IMR-90 (cell line): Measurements from ENCODE around the gene PTPN7. TPM values are rescaled to one million over a fixed set of nuclear protein-coding genes. Genes with fewer than 3 reads are reported as not detected.

Experiments
- ATAC-seq: fragments of 200-7000 bp; cut with Tn5 transposase; 2 replicates; pipeline ENCODE4 v1.9.1; 2020; ENCODE audit warnings: low read depth, mild to moderate bottlenecking, moderate library complexity
- BruUV-seq: library from RNA; stranded (reverse); fragments of 400-500 nt; replicated peaks from 2 replicates; lab custom pipeline; 2021; lab: Mats Ljungman, UMichigan
- CTCF ChIA-PET: fragments of 300-600 bp; formaldehyde crosslinking; extraction: SDS; loops from one replicate; lab custom pipeline; 2021; ENCODE audit warnings: antibody characterized with exemption; lab: Yijun Ruan, JAX
- POLR2A ChIA-PET: fragments of 300-600 bp; sonication (Branson Sonifier 250); formaldehyde crosslinking; loops from one replicate; lab custom pipeline; 2022; ENCODE audit warnings: antibody characterized with exemption; ENCODE audit not compliant: unreplicated experiment; lab: Charles Lee
- DNase-seq: peaks from one replicate; pipeline ENCODE4 v3.0.0; 2013
- H2AFZ ChIP-seq: replicated peaks from 2 replicates; pipeline ENCODE3; 2013; ENCODE audit warnings: low read length, mild to moderate bottlenecking; ENCODE audit not compliant: poor library complexity
- H2AK5ac ChIP-seq: 2 replicates; pipeline ENCODE4 v1.6.1; 2013; ENCODE audit warnings: low read depth, low read length, inconsistent platforms
- H2AK9ac ChIP-seq: replicated peaks from 2 replicates; pipeline ENCODE3; 2013; ENCODE audit warnings: mild to moderate bottlenecking, low read depth, low read length, moderate library complexity; ENCODE audit not compliant: poor library complexity
- H2BK120ac ChIP-seq: 2 replicates; pipeline ENCODE4 v1.6.1; 2013; ENCODE audit warnings: low read depth, low read length, inconsistent platforms
- H2BK15ac ChIP-seq: 3 replicates; pipeline ENCODE4 v1.6.1; 2013; ENCODE audit warnings: low read depth, low read length, inconsistent platforms
- H2BK20ac ChIP-seq: 2 replicates; pipeline ENCODE4 v1.6.1; 2013; ENCODE audit warnings: low read depth, mild to moderate bottlenecking, inconsistent platforms, low read length, moderate library complexity
- H2BK5ac ChIP-seq: 2 replicates; pipeline ENCODE4 v1.6.1; 2013; ENCODE audit warnings: mild to moderate bottlenecking, low read depth, low read length, inconsistent platforms; ENCODE audit not compliant: poor library complexity, severe bottlenecking
- H3K14ac ChIP-seq: replicated peaks from 2 replicates; pipeline ENCODE4 v1.6.1; 2013; ENCODE audit warnings: low read depth, low read length, inconsistent platforms
- H3K18ac ChIP-seq: 2 replicates; pipeline ENCODE4 v1.6.1; 2013; ENCODE audit warnings: low read depth, low read length, control low read depth
- H3K23ac ChIP-seq: 2 replicates; pipeline ENCODE4 v1.6.1; 2013; ENCODE audit warnings: low read depth, low read length, inconsistent platforms
- H3K27ac ChIP-seq: 2 replicates; pipeline ENCODE4 v1.5.1; 2013; ENCODE audit warnings: mild to moderate bottlenecking, control low read depth, low read length; ENCODE audit not compliant: insufficient read depth
- H3K27me3 ChIP-seq: 2 replicates; pipeline ENCODE4 v1.6.1; 2013; ENCODE audit warnings: low read length; ENCODE audit not compliant: control insufficient read depth, insufficient read depth
- H3K36me3 ChIP-seq: 2 replicates; pipeline ENCODE4 v1.6.1; 2013; ENCODE audit warnings: low read length, mixed read lengths; ENCODE audit not compliant: control insufficient read depth, insufficient read depth
- H3K4ac ChIP-seq: 2 replicates; pipeline ENCODE4 v1.6.1; 2013; ENCODE audit warnings: low read depth, low read length, inconsistent platforms
- H3K4me1 ChIP-seq: 2 replicates; pipeline ENCODE4 v1.6.1; 2013; ENCODE audit warnings: low read length, mixed read lengths; ENCODE audit not compliant: control insufficient read depth, insufficient read depth
- H3K4me2 ChIP-seq: 2 replicates; pipeline ENCODE4 v1.6.1; 2013; ENCODE audit warnings: low read depth, mild to moderate bottlenecking, control low read depth, low read length, moderate library complexity
- H3K4me3 ChIP-seq: 2 replicates; pipeline ENCODE4 v1.5.1; 2013; ENCODE audit warnings: low read depth, mild to moderate bottlenecking, control low read depth, low read length, moderate library complexity; ENCODE audit not compliant: insufficient read depth
- H3K56ac ChIP-seq: 2 replicates; pipeline ENCODE4 v1.6.1; 2013; ENCODE audit warnings: low read length, inconsistent platforms; ENCODE audit not compliant: insufficient read depth; ENCODE audit errors: extremely low read depth
- H3K79me1 ChIP-seq, 2 experiments: 2 replicates each; pipeline ENCODE4 v1.6.1; 2013; ENCODE audit warnings: low read length in 2 of 2, inconsistent platforms in 1 of 2, low read depth in 1 of 2
- H3K9ac ChIP-seq: 2 replicates; pipeline ENCODE4 v1.6.1; 2013; ENCODE audit warnings: low read depth, low read length, control low read depth
- H3K9me1 ChIP-seq: 2 replicates; pipeline ENCODE4 v1.6.1; 2013; ENCODE audit warnings: low read length, inconsistent platforms; ENCODE audit not compliant: insufficient read depth
- H3K9me3 ChIP-seq: 2 replicates; pipeline ENCODE4 v1.6.1; 2013; ENCODE audit warnings: low read length; ENCODE audit not compliant: control insufficient read depth, insufficient read depth
- H4K20me1 ChIP-seq: 2 replicates; pipeline ENCODE4 v1.6.1; 2013; ENCODE audit warnings: low read length, inconsistent platforms; ENCODE audit not compliant: insufficient read depth
- H4K5ac ChIP-seq: 2 replicates; pipeline ENCODE4 v1.6.1; 2013; ENCODE audit warnings: mild to moderate bottlenecking, low read depth, low read length, control low read depth
- H4K8ac ChIP-seq, 2 experiments: 2 replicates each; pipeline ENCODE4 v1.6.1; 2013; ENCODE audit warnings: low read depth in 2 of 2, low read length in 2 of 2, control low read depth in 1 of 2, inconsistent platforms in 1 of 2
- H4K91ac ChIP-seq: 2 replicates; pipeline ENCODE4 v1.6.1; 2013; ENCODE audit warnings: low read depth, low read length, inconsistent platforms; ENCODE audit not compliant: insufficient read depth
- CTCF ChIP-seq: conservative IDR thresholded peaks from 2 replicates; pipeline ENCODE4 v1.5.1; 2012; ENCODE audit warnings: mild to moderate bottlenecking, low read depth, low read length, improper control_type of control experiment
- MAFK ChIP-seq: IDR thresholded peaks from 2 replicates; pipeline ENCODE4 v1.6.1; 2012; ENCODE audit warnings: low read depth, low read length, improper control_type of control experiment
- POLR2A ChIP-seq: IDR thresholded peaks from 2 replicates; pipeline ENCODE4 v1.6.1; 2012; ENCODE audit warnings: mild to moderate bottlenecking, low read depth, low read length
- RAD21 ChIP-seq: IDR thresholded peaks from 2 replicates; pipeline ENCODE4 v1.6.1; 2012; ENCODE audit warnings: low read length, improper control_type of control experiment
- SMC3 ChIP-seq: fragments of 150-350 bp; IDR thresholded peaks from 2 replicates; pipeline ENCODE4 v1.6.1; 2016; ENCODE audit warnings: low read depth, mild to moderate bottlenecking, antibody characterized with exemption, low read length, moderate library complexity
- USF2 ChIP-seq: fragments of 150-350 bp; IDR thresholded peaks from 2 replicates; pipeline ENCODE4 v1.6.1; 2017; ENCODE audit warnings: mild to moderate bottlenecking, antibody characterized with exemption, low read length, low read depth
- WGBS, 2 experiments: methylation state at CpG; one replicate each; pipeline versions ENCODE4 v1.1.5 to v1.1.7; 2013; ENCODE audit warnings: missing lambda C conversion rate in 2 of 2; ENCODE audit not compliant: insufficient read length in 1 of 2; ENCODE audit errors: extremely low coverage in 2 of 2; 5-methylcytosine and 5-hydroxymethylcytosine counted together
- dilution Hi-C: fragments of 300-500 bp; cut with HindIII; formaldehyde crosslinking; loops from one replicate; pipeline ENCODE4 v1.14.3; 2018; ENCODE audit warnings: low sequenced_read_pairs; ENCODE audit not compliant: unreplicated experiment
- in situ Hi-C: fragments of 300-500 bp; cut with MboI; formaldehyde crosslinking; loops from 3 replicates; pipeline ENCODE4 v1.14.3; 2019; ENCODE audit warnings: low sequenced_read_pairs, inconsistent platforms, mixed read lengths
- intact Hi-C: fragments of 100-400 bp; cut with micrococcal nuclease; formaldehyde crosslinking; loops from 2 replicates; pipeline ENCODE4 v1.10.0; 2022
- polyA plus RNA-seq, 3 experiments: library from polyadenylated mRNA; depleted of rRNA; stranded (reverse); fragments of >200 nt; gene quantifications; 2 replicates each; pipeline ENCODE4 v1.2.3, GENCODE V29; 2012; ENCODE audit warnings: low replicate concordance in 1 of 3
- total RNA-seq: library from RNA; depleted of rRNA; stranded (reverse); fragments of >200 nt; gene quantifications from 2 replicates; pipeline ENCODE4 v1.2.3, GENCODE V29; 2012

Gene PTPN7
- total and polyA plus RNA-seq, 2 of the 4 experiments (the other 2 are of a cell fraction): 0.05 TPM; not detected in 1

- ChIA-PET POLR2A (interaction anchor here (0.5 kb wide), 1 partner anchor 1167 kb away, joined by 6 read pairs; the partner anchor contains the start of gene KIF21B), CTCF (interaction anchor here (0.9 to 1.9 kb wide), 6 partner anchors 10 to 139 kb away, joined by 3 to 8 read pairs (median 4); no protein-coding TSS in a partner anchor)
- dilution Hi-C loops (no loop called here), in situ Hi-C loops (loop anchor here (5.0 kb wide), 1 partner anchor 522 kb away; the partner anchor contains the start of gene SYT2), intact Hi-C loops (loop anchor here (1.0 kb wide), 1 partner anchor 125 kb away; no protein-coding TSS in a partner anchor)
- no peak overlapping the region for H3K9ac ChIP-seq
- no peak overlapping the region for H4K5ac ChIP-seq
- H3K9me1 ChIP-seq: no peaks in the 10 kb centered on the region
- no peak overlapping the region for H3K4ac ChIP-seq
- no peak overlapping the region for H2BK5ac ChIP-seq
- ATAC-seq (no peak), DNase-seq (peak; percentile 6)
- H3K4me3 ChIP-seq: no peak overlapping the region
- H2BK20ac ChIP-seq: no peak overlapping the region
- H3K18ac ChIP-seq: no peak overlapping the region
- peaks cover 3% of the 10 kb centered on the region; the same call in 1 of the 2 replicates for H4K20me1 ChIP-seq
- no peaks in the 10 kb centered on the region for H3K36me3 ChIP-seq
- BruUV-seq: no TSS peak
- no peak overlapping the region for H3K27ac ChIP-seq
- H4K91ac ChIP-seq: no peak overlapping the region
- TF ChIP-seq RAD21 (no peak), CTCF (peak; percentile 18; the same call in 1 of the 2 replicates), USF2 (no peak), SMC3 (no peak), MAFK (no peak), POLR2A (no peak)
- no peak overlapping the region for H2BK120ac ChIP-seq
- peaks cover 52% of the 10 kb centered on the region for H3K27me3 ChIP-seq
- H3K4me2 ChIP-seq: no peak overlapping the region
- H2BK15ac ChIP-seq: no peak overlapping the region
- H2AK9ac ChIP-seq: no peak overlapping the region
- H3K4me1 ChIP-seq: no peaks in the 10 kb centered on the region
- no peaks in the 10 kb centered on the region for H3K9me3 ChIP-seq
- H4K8ac ChIP-seq: no peak overlapping the region
- no peak overlapping the region for H2AK5ac ChIP-seq
- H3K14ac ChIP-seq: no peak overlapping the region
- no peak overlapping the region for H3K56ac ChIP-seq
- WGBS, 2 experiments: no CpG with 5 or more reads among the region's 7 CpGs
- no peak overlapping the region for H2AFZ ChIP-seq
- H3K79me1 ChIP-seq: no peaks in the 10 kb centered on the region
- no peak overlapping the region for H3K23ac ChIP-seq
Observed at GRCh38 chr1:202189918-202190715, 29.7 kb upstream of the PTPN7 start.
